ENCODE results near the gene CEP164.
"Not testable (repeated sequence)": the region's sequence is repeated elsewhere in the genome, so short reads cannot be mapped to it uniquely, and the experiment has no call there.

CEP164 gene

DNA sequence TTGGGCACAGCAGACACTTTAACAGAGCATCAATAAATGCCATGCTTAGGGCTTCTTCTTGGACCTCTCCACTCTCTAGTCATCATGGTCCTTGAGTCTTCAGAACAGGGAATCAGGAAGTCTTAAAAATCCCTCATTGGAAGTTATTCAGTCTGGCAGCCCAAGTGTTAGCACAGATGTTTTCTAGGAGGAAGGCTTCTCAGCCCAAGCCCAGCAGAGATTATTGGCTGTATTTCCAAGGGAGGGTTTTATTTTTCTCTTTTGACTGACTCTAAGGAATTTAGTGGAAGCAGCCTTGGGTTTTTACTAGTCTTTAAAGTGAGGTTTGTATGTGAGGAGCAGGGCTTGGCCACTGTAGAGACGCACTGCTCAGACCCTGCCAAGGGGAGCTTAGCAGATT is 41.9 kb downstream of the CEP164 start:
- DNase-seq: no peak

DNA sequence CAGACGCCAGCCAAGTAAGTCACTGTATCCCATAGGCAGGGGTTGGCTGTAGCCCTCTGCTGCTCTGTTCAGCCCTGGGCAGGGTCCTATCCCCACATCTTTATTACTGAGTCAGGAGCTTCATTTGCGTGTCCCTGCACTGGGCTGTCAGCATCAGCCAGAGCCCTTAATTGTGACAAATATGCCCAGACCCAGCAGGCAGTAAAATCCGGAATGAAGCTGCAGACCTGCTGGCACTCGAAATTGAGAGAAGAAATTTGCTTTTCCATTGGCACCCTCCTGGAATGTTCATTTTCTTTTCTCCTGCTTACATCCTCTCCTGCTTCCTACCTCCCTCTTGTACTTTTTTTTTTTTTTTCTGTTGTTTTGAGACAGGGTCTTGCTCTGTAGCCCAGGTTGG is 43.8 kb downstream of the CEP164 start:
- DNase-seq: no peak

GRCh38 chr11:117374316-117375055 is 46.8 kb downstream of the CEP164 start:
- no peak for DNase-seq

- DNase-seq: no peak
Observed at GRCh38 chr11:117375960-117376359, 48.3 kb downstream of the CEP164 start.

GRCh38 chr11:117376517-117376916 is 48.9 kb downstream of the CEP164 start:
- no peak for DNase-seq

- DNase-seq: no peak
Observed at GRCh38 chr11:117378976-117379865, 51.6 kb downstream of the CEP164 start.

DNA sequence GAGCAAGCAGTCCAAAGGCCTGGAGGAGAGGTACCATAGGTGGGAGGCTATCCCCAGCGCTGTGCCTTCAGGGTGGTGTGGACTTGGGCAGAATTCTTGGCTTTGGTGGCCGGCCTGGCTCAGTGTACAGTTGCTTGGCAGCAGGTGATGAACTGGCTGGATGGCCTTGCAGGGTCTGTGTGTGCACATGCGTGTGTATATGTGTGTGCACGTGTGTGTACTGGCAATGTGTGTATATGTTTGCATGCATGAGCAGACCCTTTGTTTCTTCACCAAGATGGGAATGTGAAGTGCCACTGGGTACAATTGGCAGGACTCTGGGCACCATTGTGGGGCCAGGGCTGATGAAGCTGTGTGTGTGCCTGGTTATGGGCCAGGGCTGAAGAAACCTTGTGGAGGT is 53.0 kb downstream of the CEP164 start:
- DNase-seq: no peak

GRCh38 chr11:117381481-117382387 is 54.1 kb downstream of the CEP164 start:
- DNase-seq: no peak

DNA sequence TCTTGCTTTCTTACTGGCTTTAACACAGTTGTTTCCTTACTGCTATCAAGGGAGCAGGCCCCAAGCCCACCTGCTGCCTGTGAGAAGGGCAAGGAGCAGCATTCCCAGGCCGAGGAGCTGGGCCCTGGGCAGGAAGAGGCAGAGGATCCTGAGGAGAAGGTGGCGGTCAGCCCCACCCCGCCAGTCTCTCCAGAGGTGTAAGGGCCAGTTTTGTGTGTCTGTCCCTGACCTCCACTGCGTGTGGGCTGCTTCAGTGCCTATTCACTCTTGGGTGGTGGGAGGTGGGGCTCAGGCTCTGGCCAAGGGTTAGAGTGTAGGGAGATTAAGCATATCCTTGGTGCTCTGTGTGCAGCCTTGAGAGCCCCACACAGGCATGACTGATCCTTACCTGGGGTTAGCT is 55.1 kb downstream of the CEP164 start:
- DNase-seq: no peak

GRCh38 chr11:117384045-117384444 is 56.4 kb downstream of the CEP164 start:
- no peak for DNase-seq

DNA sequence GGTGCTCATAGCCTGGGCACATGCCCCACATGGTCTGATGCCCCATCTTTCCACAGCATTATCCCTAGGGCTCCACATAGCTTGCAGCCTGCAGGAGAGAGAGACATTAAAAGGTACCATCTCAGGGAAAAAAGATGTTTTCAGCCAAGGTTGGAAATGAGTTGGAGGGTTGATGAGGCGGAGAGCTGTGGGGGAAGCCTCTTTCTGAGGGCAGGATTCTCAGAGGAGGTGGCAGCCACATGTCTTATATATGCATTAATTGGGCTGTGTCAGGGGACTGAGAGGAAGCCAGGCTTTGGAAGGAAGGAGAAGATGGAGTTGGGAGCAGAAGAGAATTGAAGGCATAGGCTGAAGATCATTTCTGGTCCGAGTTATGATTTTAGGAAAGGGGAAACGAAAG is 57.8 kb downstream of the CEP164 start:
- DNase-seq: no peak

DNA sequence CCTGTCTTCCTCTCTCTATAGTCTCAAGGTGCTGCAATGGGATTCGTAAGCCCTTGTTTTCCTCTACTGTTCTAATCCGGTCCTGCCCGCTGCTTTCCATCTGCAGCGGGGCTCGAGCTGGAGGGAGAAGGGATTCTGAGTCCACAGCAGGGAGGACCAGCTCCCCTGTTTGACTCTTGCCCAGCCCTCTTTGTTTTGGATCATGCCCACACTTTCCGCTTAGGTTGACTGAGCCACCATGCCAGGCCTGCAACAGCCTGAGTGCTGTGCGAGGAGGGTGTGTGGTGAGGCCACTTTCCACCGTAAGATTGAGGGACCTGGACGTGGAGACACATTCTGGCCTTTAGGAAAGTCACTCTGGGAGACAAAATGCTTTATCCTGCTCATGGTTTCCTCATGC is 58.3 kb downstream of the CEP164 start:
- no peak for DNase-seq

GRCh38 chr11:117387992-117388755 is 60.5 kb downstream of the CEP164 start:
- no peak for DNase-seq

DNA sequence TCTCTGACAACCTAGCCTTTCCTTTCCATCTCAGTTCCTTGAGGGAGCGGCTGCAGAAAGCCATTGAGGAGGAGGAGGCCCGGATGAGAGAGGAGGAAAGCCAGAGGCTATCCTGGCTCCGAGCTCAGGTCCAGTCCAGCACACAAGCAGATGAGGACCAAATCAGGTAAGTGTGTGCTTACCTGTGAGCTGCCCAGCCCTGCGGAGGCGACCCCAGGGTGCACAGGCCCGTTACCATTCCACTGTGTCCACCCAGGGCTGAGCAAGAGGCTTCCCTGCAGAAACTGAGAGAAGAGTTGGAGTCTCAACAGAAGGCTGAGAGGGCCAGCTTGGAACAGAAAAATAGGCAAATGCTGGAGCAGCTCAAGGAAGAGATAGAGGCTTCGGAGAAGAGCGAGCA is 63.1 kb downstream of the CEP164 start:
- DNase-seq: no peak

DNA sequence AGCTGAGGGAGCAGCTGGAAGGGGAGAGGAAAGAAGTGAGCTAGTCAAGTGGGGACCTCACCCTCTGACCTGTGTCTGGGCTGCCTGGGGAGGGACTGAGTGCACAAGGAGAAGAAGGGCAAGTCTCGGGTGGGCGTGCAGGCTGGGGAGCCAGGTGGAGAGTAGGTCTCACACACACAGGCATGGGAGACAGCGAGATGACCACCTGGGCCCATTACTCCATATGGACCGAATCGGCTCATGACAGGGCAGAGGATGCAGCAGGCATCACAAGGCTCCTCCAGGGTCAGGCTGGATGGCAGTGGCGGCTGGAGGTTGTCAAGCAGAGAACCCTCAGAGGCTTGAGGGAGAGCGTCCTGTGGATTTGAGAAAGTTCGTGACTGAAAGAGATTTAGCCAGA is 63.5 kb downstream of the CEP164 start:
- DNase-seq: no peak

DNA sequence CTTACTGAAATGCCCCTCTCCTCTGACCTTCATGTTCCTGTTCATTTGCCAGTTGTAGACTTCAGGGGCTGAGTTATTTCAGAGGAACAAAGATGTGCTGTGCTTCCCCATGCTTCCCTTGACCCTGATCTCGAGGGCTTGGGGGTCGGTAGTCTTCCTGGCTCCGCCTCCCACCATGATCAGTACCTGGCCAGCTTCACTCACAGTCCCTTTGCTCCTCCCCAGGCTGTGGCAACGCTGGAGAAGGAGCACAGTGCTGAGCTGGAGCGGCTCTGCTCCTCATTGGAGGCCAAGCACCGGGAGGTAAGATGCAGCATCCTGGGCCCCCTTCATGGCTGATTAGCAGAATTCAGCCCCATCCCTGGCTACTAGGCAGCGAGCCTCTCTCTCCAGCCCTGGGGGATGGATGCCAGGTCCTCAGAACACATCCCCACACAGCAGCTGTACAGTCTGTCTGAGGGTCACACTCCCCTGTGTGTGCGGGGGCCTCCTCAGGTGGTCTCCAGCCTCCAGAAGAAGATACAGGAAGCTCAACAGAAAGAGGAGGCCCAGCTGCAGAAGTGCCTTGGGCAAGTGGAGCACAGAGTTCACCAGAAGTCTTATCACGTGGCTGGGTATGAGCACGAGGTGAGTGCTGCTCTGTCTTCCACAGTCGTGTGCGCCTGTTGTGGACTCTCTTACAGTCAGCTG is 64.5 kb downstream of the CEP164 start:
- no peak for DNase-seq

GRCh38 chr11:117392979-117393378 is 65.3 kb downstream of the CEP164 start:
- DNase-seq: no peak

DNA sequence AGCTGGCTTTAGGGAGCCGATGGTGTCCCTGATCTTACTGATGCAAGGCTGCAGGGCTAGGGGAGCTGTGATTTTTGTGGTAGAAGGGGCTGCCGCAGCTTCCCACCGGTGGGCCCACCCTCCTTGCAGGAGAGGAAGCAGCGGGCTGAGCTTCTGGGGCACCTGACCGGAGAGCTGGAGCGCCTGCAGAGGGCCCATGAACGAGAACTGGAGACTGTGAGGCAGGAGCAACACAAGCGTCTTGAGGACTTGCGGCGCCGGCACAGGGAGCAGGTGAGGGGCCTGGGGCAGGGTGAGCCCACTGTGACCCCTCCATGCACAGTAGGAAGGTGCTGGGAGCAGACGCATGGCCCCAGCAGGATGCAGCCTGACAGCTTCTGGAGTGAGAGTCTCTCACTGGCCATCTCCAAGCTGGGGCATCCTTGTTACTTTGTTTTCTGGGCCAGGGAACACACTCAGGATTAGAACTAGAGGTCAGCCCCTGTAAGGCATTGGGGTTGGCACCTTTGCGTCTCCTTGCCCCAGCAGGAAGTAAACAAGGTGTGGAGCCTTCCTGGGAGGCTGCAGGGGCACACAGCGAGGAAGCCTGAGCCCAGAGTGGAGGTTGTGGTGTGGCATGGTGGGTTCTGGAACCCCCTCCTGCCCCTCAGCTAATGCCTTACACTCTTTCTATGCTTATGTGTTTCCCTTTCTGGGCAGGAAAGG is 66.7 kb downstream of the CEP164 start:
- no peak for DNase-seq

DNA sequence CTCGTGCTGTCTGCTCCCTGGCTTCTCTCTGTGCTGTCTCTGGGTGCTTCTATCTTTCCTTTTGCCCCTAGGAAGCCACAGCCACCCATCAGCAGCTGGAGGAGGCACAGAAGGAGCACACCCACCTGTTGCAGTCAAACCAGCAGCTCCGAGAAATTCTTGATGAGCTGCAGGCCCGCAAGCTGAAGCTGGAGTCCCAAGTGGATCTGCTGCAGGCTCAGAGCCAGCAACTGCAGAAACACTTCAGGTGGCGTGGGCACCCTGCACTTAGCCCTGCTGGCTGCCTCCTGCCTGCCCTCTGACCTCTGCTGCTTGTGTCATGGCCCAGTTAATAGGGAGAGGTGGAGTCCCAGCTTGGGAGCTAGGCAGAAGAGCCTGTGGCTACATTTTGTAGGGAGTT is 67.8 kb downstream of the CEP164 start:
- DNase-seq: no peak

DNA sequence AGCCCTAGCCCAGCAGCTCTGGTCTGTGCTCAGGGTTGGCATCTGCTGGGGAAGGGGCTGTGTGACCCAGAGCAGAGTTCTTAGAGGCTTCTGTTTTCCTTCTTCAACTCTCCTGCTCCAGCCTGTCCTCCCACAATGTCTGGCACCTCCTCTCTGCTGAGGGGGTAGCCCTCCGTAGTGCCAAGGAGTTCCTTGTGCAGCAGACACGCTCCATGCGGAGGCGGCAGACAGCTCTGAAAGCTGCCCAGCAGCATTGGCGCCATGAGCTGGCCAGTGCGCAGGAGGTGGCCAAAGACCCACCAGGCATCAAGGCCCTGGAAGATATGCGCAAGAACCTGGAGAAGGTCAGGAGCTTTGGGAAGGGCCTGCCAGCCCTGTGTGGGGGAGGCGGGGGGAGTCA is 69.3 kb downstream of the CEP164 start:
- no peak for DNase-seq

DNA sequence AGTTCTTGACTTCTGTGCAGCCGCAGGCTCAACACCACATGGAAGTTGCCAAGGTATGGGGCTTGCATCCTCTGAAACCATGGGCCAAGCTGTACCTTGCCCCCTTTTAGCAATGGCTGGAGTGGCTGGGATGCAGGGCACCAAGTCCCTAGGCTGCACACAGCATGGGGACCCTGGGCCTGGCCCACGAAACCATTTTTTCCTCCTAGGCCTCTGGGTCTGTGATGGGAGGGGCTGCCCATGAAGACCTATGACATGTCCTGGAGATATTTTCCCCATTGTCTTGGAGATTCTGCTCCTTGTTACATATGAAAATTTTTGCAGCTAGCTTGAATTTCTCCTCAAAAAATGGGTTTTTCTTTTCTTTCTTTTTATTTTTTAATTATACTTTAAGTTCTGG is 71.0 kb downstream of the CEP164 start:
- DNase-seq: not testable (repeated sequence)
